Ectodermal cell (in vitro differentiated cells): Measurements from ENCODE around the gene DPYD.

Source experiments
- H3K27ac ChIP-seq: 2 replicates; pipeline ENCODE4 v1.7.0; 2013; ENCODE audit warnings: mild to moderate bottlenecking, low read depth, low read length; ENCODE audit not compliant: insufficient read depth, poor library complexity, severe bottlenecking
- H3K27me3 ChIP-seq: 2 replicates; pipeline ENCODE4 v1.7.0; 2013; ENCODE audit warnings: mild to moderate bottlenecking, low read length; ENCODE audit not compliant: insufficient read depth, control insufficient read depth, poor library complexity, severe bottlenecking
- H3K36me3 ChIP-seq: one replicate; pipeline ENCODE4 v1.7.0; 2013; ENCODE audit warnings: low read length; ENCODE audit not compliant: control insufficient read depth, insufficient read depth
- H3K4me1 ChIP-seq: one replicate; pipeline ENCODE4 v1.7.0; 2013; ENCODE audit warnings: low read length; ENCODE audit not compliant: control insufficient read depth, insufficient read depth
- H3K4me3 ChIP-seq: 2 replicates; pipeline ENCODE4 v1.7.0; 2013; ENCODE audit warnings: low read depth, low read length, control low read depth; ENCODE audit not compliant: insufficient read depth
- H3K9me3 ChIP-seq: 2 replicates; pipeline ENCODE4 v1.7.0; 2013; ENCODE audit warnings: mild to moderate bottlenecking, low read length, moderate library complexity; ENCODE audit not compliant: control insufficient read depth
- WGBS, 2 experiments: methylation state at CpG; one replicate each; pipeline ENCODE4 v1.1.7; 2013; ENCODE audit warnings: missing lambda C conversion rate in 2 of 2; 5-methylcytosine and 5-hydroxymethylcytosine counted together

The DPYD gene

GRCh38 chr1:97820470-97821188 lies 100.2 kb downstream of the DPYD start:
- no peaks in the 10 kb centered on the region for H3K27me3 ChIP-seq
- WGBS, 2 experiments, result 61 to 68% methylated on average over 4 to 5 of the region's 6 CpGs
- no peak overlapping the region for H3K27ac ChIP-seq
- no peak overlapping the region for H3K4me3 ChIP-seq
- no peaks in the 10 kb centered on the region for H3K4me1 ChIP-seq
- no peaks in the 10 kb centered on the region for H3K36me3 ChIP-seq
- H3K9me3 ChIP-seq, result no peaks in the 10 kb centered on the region

GRCh38 chr1:97816927-97817326 lies 103.9 kb downstream of the DPYD start:
- no peak overlapping the region for H3K4me3 ChIP-seq
- H3K9me3 ChIP-seq, result no peaks in the 10 kb centered on the region
- no peaks in the 10 kb centered on the region for H3K27me3 ChIP-seq
- H3K36me3 ChIP-seq, result no peaks in the 10 kb centered on the region
- H3K4me1 ChIP-seq, result no peaks in the 10 kb centered on the region
- WGBS, 2 experiments, result 79 to 95% methylated on average over 1 of the region's 1 CpG
- H3K27ac ChIP-seq, result no peak overlapping the region

- Histone ChIP-seq H3K9me3 (no peaks in the 10 kb centered on the region), H3K36me3 (no peaks in the 10 kb centered on the region), H3K27me3 (no peaks in the 10 kb centered on the region), H3K4me3 (no peak overlapping the region), H3K27ac (no peak overlapping the region), H3K4me1 (no peaks in the 10 kb centered on the region)
- WGBS, 2 experiments, result 82 to 93% methylated on average over 3 of the region's 3 CpGs
Observed at GRCh38 chr1:97814804-97815203, 106.0 kb downstream of the DPYD start.

- Histone ChIP-seq H3K9me3 (no peaks in the 10 kb centered on the region), H3K4me3 (no peak overlapping the region), H3K27me3 (no peaks in the 10 kb centered on the region), H3K4me1 (no peaks in the 10 kb centered on the region), H3K27ac (no peak overlapping the region), H3K36me3 (no peaks in the 10 kb centered on the region)
- WGBS, 2 experiments, result 89 to 92% methylated on average over 1 of the region's 1 CpG
Observed at GRCh38 chr1:97814121-97814520, 106.7 kb downstream of the DPYD start.

GRCh38 chr1:97812076-97812475 lies 108.8 kb downstream of the DPYD start:
- Histone ChIP-seq H3K36me3 (no peaks in the 10 kb centered on the region), H3K27me3 (no peaks in the 10 kb centered on the region), H3K9me3 (no peaks in the 10 kb centered on the region), H3K4me1 (no peaks in the 10 kb centered on the region), H3K27ac (no peak overlapping the region), H3K4me3 (no peak overlapping the region)

GRCh38 chr1:97806996-97807520 lies 113.8 kb downstream of the DPYD start:
- no peaks in the 10 kb centered on the region for H3K9me3 ChIP-seq
- H3K27ac ChIP-seq, result no peak overlapping the region
- no peaks in the 10 kb centered on the region for H3K4me1 ChIP-seq
- H3K36me3 ChIP-seq, result no peaks in the 10 kb centered on the region
- 91 to 100% methylated on average over 1 of the region's 1 CpG for WGBS, 2 experiments
- no peaks in the 10 kb centered on the region for H3K27me3 ChIP-seq
- H3K4me3 ChIP-seq, result no peak overlapping the region

GRCh38 chr1:97806326-97806725 lies 114.5 kb downstream of the DPYD start:
- 0% methylated on average over 1 of the region's 1 CpG; no CpG with 5 or more reads in 1 of the 2 experiments for WGBS, 2 experiments

GRCh38 chr1:97805093-97805492 lies 115.7 kb downstream of the DPYD start:
- Histone ChIP-seq H3K4me1 (no peaks in the 10 kb centered on the region), H3K27me3 (no peaks in the 10 kb centered on the region), H3K36me3 (no peaks in the 10 kb centered on the region), H3K4me3 (no peak overlapping the region), H3K9me3 (no peaks in the 10 kb centered on the region), H3K27ac (no peak overlapping the region)
- WGBS, 2 experiments, result 90 to 100% methylated on average over 2 of the region's 2 CpGs

More at GRCh38 chr1:97806326-97806725, 114.5 kb downstream of the DPYD start:
- no peak overlapping the region for H3K4me3 ChIP-seq
- H3K36me3 ChIP-seq, result no peaks in the 10 kb centered on the region
- no peak overlapping the region for H3K27ac ChIP-seq
- no peaks in the 10 kb centered on the region for H3K4me1 ChIP-seq
- no peaks in the 10 kb centered on the region for H3K27me3 ChIP-seq
- no peaks in the 10 kb centered on the region for H3K9me3 ChIP-seq

- H3K4me1 ChIP-seq, result no peaks in the 10 kb centered on the region
- no peaks in the 10 kb centered on the region for H3K27me3 ChIP-seq
- H3K9me3 ChIP-seq, result no peaks in the 10 kb centered on the region
- no peak overlapping the region for H3K27ac ChIP-seq
- H3K36me3 ChIP-seq, result no peaks in the 10 kb centered on the region
- H3K4me3 ChIP-seq, result no peak overlapping the region
- 74 to 84% methylated on average over 3 of the region's 3 CpGs for WGBS, 2 experiments
Observed at GRCh38 chr1:97803026-97803425, 117.8 kb downstream of the DPYD start.

- no peaks in the 10 kb centered on the region for H3K4me1 ChIP-seq
- H3K9me3 ChIP-seq, result no peaks in the 10 kb centered on the region
- H3K4me3 ChIP-seq, result no peak overlapping the region
- no peaks in the 10 kb centered on the region for H3K36me3 ChIP-seq
- 94 to 100% methylated on average over 2 of the region's 2 CpGs for WGBS, 2 experiments
- no peak overlapping the region for H3K27ac ChIP-seq
- no peaks in the 10 kb centered on the region for H3K27me3 ChIP-seq
Observed at GRCh38 chr1:97802011-97802410, 118.8 kb downstream of the DPYD start.
